ENCODE data around the gene SMPD3. TPM values are rescaled to one million over a fixed set of nuclear protein-coding genes. Genes with fewer than 3 reads are reported as not detected.
A peak's percentile ranks its signal among the peaks of the same experiment; 100 is the strongest.

The SMPD3 gene
- total RNA-seq, 1 donor from 2014 or later = not detected

- Histone ChIP-seq H3K27me3 (ENCODE audit: control insufficient read depth, insufficient read depth, low read length) (no peaks in the 10 kb centered on the region), H3K4me3 (ENCODE audit: low read depth, low read length) (no peak overlapping the region), H3K36me3 (ENCODE audit: control insufficient read depth, insufficient read depth, low read length) (no peaks in the 10 kb centered on the region)
- no peak for DNase-seq (ENCODE audit: low read depth)
- no peak for TF ChIP-seq CTCF (IDR thresholded peaks at IDR 0.05; ENCODE audit: insufficient read depth, low read length, severe bottlenecking)
- no peak for FAIRE-seq
These were observed 33.7 kb downstream of the SMPD3 start for GRCh38 chr16:68414581-68414980.

- H3K36me3 ChIP-seq (ENCODE audit: control insufficient read depth, insufficient read depth, low read length) = no peaks in the 10 kb centered on the region
- H3K27me3 ChIP-seq (ENCODE audit: control insufficient read depth, insufficient read depth, low read length) = peaks cover 4% of the 10 kb centered on the region
- H3K4me3 ChIP-seq (ENCODE audit: low read depth, low read length) = no peak overlapping the region
- FAIRE-seq (no peak), DNase-seq (ENCODE audit: low read depth) (no peak)
- no peak for TF ChIP-seq CTCF (IDR thresholded peaks at IDR 0.05; ENCODE audit: insufficient read depth, low read length, severe bottlenecking)
These were observed 36.2 kb downstream of the SMPD3 start for GRCh38 chr16:68412061-68412460.

- Histone ChIP-seq H3K27me3 (ENCODE audit: control insufficient read depth, insufficient read depth, low read length) (peaks cover 4% of the 10 kb centered on the region), H3K4me3 (ENCODE audit: low read depth, low read length) (no peak overlapping the region), H3K36me3 (ENCODE audit: control insufficient read depth, insufficient read depth, low read length) (no peaks in the 10 kb centered on the region)
- DNase-seq (ENCODE audit: low read depth) (no peak), FAIRE-seq (no peak)
- no peak for TF ChIP-seq CTCF (IDR thresholded peaks at IDR 0.05; ENCODE audit: insufficient read depth, low read length, severe bottlenecking)
These were observed 37.2 kb downstream of the SMPD3 start for GRCh38 chr16:68411086-68411485.

- Histone ChIP-seq H3K27me3 (ENCODE audit: control insufficient read depth, insufficient read depth, low read length) (peaks cover 4% of the 10 kb centered on the region), H3K4me3 (ENCODE audit: low read depth, low read length) (no peak overlapping the region), H3K36me3 (ENCODE audit: control insufficient read depth, insufficient read depth, low read length) (no peaks in the 10 kb centered on the region)
- no peak for FAIRE-seq
- TF ChIP-seq CTCF (IDR thresholded peaks at IDR 0.05; ENCODE audit: insufficient read depth, low read length, severe bottlenecking) = no peak
- DNase-seq (ENCODE audit: low read depth) = no peak
These were observed 39.3 kb downstream of the SMPD3 start for GRCh38 chr16:68408967-68409366.

- peaks cover 4% of the 10 kb centered on the region for H3K27me3 ChIP-seq (ENCODE audit: control insufficient read depth, insufficient read depth, low read length)
- H3K36me3 ChIP-seq (ENCODE audit: control insufficient read depth, insufficient read depth, low read length) = no peaks in the 10 kb centered on the region
- no peak overlapping the region for H3K4me3 ChIP-seq (ENCODE audit: low read depth, low read length)
- DNase-seq (ENCODE audit: low read depth) (no peak), FAIRE-seq (no peak)
- no peak for TF ChIP-seq CTCF (IDR thresholded peaks at IDR 0.05; ENCODE audit: insufficient read depth, low read length, severe bottlenecking)
These were observed 39.9 kb downstream of the SMPD3 start for GRCh38 chr16:68408428-68408827.

- Histone ChIP-seq H3K36me3 (ENCODE audit: control insufficient read depth, insufficient read depth, low read length) (no peaks in the 10 kb centered on the region), H3K4me3 (ENCODE audit: low read depth, low read length) (no peak overlapping the region), H3K27me3 (ENCODE audit: control insufficient read depth, insufficient read depth, low read length) (peaks cover 4% of the 10 kb centered on the region)
- TF ChIP-seq CTCF (IDR thresholded peaks at IDR 0.05; ENCODE audit: insufficient read depth, low read length, severe bottlenecking) = no peak
- DNase-seq (ENCODE audit: low read depth) (peak; percentile 22), FAIRE-seq (no peak)
These were observed 41.7 kb downstream of the SMPD3 start for GRCh38 chr16:68406458-68407152.

All from bronchial epithelial cell (primary cell).